DMS 273 (cell line): Measurements from ENCODE around the gene DDX3X.
"Not testable (repeated sequence)": the region's sequence is repeated elsewhere in the genome, so short reads cannot be mapped to it uniquely, and the experiment has no call there.

Experiments
- DNase-seq: peaks from one replicate; lab custom pipeline; 2025; ENCODE audit not compliant: unreplicated experiment; lab: John Stamatoyannopoulos, UW

The DDX3X gene

DNA sequence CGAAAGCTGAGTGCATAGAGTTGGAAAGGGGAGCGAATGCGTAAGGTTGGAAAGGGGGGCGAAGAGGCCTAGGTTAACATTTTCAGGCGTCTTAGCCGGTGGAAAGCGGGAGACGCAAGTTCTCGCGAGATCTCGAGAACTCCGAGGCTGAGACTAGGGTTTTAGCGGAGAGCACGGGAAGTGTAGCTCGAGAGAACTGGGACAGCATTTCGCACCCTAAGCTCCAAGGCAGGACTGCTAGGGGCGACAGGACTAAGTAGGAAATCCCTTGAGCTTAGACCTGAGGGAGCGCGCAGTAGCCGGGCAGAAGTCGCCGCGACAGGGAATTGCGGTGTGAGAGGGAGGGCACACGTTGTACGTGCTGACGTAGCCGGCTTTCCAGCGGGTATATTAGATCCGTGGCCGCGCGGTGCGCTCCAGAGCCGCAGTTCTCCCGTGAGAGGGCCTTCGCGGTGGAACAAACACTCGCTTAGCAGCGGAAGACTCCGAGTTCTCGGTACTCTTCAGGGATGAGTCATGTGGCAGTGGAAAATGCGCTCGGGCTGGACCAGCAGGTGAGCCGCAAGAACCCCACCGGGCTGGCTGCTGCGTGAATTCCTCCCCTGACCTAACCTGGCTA lies at the start of gene DDX3X:
TSS of gene DDX3X (plus strand) at position 419 of the 619 bp plus-strand sequence. CDS start at position 510, 91 bp downstream.
- peak; percentile 98 for DNase-seq

DNA sequence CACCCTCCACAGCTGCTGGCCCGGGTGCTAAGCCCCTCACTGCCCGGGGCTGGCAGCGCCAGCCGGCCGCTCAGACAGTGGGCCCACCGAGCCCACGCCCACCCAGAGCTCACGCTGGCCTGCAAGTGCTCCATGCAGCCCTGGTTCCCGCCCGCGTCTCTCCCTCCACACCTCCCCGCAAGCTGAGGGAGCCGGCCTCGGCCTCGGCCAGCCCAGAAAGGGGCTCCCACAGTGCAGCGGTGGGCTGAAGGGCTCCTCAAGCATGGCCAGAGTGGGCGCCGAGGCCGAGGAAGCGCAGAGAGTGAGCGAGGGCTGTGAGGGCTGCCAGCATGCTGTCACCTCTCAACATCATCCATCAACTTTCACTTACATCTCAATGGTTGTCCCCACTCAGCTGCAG lies 48.0 kb upstream of the DDX3X start:
- DNase-seq: not testable (repeated sequence)

DNA sequence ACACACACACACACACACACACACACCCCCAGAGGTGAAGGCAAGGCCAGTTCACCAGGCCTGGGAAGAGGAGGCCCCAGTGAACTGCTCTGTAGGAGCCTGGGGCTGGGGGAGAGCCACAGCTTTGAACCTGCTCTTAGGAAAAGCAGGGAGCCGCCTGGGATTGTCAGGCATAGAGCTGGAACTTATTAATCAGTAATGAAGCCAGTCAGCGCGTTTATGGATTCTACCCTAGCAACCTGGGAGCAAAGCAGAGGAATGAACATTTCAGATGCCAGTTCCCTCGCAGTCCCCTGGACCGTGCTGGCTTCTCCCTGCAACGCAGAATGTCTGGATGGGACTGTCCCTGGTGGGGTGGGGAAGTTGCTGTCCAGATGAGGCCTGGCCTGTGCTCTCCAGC lies 45.3 kb upstream of the DDX3X start:
- DNase-seq: no peak

DNA sequence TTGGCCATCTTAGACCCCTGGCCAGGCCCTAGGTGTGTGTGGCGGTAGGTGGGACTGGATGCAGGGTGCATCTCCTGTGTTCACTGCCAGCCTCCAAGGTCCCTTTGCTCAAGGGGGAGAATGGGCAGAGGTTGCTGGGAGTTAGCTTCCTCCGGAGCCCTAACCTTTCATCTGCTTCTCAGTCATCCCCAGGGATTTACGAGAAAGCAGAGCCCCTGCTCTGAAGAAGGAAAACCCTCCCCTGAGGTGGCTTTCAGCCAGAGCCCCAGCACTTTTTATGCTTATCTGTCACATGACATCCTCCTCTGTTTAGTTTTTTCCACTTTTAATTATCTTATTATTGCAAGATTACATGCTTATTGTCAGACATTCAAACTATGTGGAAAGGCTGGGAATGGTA lies 44.9 kb upstream of the DDX3X start:
- DNase-seq: no peak

DNA sequence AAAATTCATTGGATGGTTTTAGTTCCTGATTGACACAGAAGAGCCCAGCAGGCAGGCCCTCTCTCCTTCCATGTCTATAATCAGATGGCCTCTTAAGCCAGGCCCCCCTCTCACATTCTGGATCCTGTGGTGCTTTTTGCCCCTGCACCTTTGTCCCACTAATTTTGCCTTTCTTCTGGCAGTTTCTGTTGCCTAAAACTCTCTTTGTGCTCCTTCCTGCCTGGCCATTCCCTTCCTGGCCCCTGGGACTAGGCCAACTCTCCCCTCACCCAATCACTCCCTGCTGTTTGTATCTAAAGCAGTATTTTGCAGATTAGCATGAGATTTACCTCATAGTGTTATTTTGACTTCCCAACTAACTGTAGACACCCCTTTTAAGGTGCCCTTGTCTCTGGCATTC lies 42.7 kb upstream of the DDX3X start:
- no peak for DNase-seq

DNA sequence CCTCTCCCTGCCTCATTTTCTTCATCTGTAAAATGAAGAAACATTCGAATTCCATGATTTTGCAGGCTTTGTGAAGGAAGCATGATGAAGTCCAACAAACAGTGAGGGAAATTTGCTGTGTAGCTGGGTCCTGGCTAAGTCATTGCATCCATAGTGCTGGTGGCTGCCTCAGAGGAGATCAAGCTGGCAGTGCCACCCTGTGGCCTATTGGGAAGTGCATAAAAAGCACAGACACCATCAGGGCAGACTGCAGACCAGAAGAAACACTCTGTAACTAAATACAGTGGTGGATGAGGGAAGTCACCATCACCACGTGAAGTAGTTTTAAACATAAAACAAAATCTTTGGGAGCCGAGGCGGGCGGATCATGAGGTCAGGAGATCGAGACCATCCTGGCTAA lies 40.7 kb upstream of the DDX3X start:
- DNase-seq: peak; percentile 74

GRCh38 chrX:41300758-41301437 lies 33.1 kb upstream of the DDX3X start:
- DNase-seq: no peak

DNA sequence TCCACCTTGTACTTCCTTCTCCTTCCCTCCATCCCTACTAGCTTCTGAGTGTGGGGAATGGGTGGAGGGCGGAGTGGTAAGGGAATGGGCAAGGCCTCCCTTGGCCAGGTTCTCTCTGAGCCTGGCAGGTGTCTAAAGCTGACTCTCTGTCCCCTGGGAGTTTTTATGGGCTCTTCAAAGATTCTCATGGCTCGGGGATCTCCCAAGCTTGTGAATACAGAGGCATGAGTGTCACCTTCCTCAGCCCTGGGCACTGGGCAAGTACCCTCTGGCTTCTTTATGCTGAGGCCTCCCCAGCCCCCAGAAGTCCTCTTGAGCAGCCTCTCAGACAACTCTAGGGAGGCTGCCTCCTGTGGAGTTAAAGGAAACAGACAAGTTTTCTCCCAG lies 32.5 kb upstream of the DDX3X start:
- peak; percentile 25 for DNase-seq

- peak; percentile 27 for DNase-seq
These were observed 31.6 kb upstream of the DDX3X start for GRCh38 chrX:41302370-41302769.

- no peak for DNase-seq
These were observed 30.9 kb upstream of the DDX3X start for GRCh38 chrX:41303013-41303412.

GRCh38 chrX:41304178-41304577 lies 29.8 kb upstream of the DDX3X start:
- DNase-seq: no peak

DNA sequence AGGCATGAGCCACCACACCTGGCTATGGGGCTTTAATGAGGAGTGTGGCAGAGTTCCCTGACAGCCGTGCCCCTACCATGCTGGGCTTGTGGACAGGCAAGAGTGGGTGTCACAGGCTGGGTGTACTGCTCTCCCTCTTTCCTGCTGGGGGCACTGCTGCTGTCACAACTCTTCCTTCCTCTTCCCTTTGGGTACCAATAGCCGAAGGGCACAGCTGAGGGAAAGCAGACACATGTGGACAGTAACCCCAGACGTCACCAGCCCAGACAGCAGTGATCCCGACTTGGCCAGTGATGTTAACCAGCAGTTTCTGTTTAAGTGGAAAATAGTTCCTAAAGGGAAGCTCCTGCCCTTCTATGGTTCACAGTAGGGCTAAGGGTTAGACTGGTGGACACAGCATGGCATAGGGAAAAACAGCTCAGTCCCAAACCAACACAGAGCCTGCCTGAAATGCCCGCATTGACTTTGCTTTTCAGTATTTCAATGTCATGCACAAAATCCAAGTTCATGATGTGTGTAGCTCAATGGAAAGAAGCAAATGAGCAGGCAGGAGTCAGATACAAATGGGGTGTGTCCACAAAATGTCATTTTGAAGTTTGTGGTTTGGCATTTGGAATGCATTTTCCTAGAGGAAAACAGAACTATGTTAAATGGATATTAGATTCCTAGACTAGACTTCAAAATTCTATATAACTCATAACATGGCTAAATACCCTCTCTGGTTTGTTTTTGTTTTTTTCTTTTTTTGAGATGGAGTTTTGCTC lies 24.9 kb upstream of the DDX3X start:
- DNase-seq: no peak

DNA sequence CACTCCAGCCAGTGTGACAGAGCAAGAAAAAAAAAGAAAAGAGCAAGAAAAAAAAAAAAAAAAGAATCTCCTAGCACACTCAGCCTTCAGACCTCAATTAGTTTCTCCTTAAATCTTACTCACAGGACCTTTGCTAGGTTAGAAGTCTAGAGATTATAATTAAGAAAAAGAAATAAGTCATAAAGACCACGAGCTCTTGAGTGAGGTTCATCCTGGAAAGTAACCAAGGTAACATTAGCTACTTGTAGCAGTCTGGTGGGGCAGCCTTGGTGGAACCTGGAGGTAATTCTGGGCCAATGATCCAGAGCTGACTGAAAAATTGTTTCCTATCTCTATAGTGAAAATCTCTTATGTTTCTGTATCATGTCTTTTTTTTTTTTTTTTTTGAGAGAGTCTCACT lies 21.2 kb upstream of the DDX3X start:
- DNase-seq: no peak

GRCh38 chrX:41313419-41313818 lies 20.5 kb upstream of the DDX3X start:
- DNase-seq: no peak

DNA sequence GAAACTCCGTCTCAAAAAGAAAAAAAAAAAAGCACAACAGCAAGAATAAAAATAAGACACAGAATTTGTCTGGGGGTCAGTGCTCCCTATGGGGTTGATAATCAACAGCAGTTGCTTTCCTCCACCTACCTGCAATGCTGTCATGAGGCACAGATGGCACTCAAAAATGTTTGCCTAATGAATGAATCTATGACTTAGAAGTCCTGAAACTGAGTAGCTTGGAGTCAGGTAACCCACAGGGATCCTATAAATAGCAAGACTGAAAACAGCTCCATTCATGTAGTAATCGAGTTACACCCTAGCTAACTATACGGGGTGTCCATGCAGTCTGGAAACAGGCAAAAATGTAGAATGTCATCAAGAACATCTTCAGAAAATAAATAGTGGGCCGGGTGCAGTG lies 19.8 kb upstream of the DDX3X start:
- peak; percentile 64 for DNase-seq

DNA sequence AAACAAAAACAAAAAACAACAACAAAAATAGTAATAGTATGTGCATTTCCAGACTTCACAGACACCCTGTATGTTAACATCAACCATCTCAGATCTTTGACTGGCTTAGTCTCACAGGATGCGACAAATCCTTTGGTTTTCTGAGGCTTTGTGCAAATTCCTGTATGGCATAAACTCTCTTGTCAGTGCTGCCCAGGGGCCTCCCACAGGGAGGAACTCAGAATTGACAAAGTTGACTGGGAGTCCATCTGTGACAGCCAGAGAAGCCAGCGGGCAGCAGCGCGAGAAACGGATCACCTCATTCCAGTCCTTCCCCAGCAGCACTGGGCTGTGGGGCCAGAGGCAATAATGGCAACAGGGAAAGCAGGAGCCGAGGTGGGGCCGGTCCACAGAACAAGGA lies 19.1 kb upstream of the DDX3X start:
- DNase-seq: no peak

- not testable (repeated sequence) for DNase-seq
These were observed 17.7 kb upstream of the DDX3X start for GRCh38 chrX:41316266-41316665.

GRCh38 chrX:41317477-41318208 lies 16.3 kb upstream of the DDX3X start:
- DNase-seq: no peak

DNA sequence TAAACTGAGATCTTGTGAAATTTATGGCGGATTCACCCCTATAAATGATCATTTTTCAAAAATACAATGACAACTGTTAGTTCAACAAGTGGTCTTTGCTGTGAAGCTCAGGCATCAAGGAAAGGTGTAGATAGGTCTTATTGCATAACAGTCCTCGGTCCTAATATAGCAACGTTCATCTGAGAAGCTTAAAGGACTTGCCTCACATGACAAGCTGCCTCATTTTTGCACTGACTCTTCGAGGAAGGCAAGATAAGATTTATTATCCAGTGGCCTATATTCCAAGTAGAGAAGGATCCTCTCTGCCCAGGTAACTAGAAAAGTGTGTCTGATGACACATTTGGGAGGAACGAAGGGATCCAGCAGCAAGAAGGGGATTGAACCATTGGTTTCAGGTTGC lies 13.6 kb upstream of the DDX3X start:
- no peak for DNase-seq

DNA sequence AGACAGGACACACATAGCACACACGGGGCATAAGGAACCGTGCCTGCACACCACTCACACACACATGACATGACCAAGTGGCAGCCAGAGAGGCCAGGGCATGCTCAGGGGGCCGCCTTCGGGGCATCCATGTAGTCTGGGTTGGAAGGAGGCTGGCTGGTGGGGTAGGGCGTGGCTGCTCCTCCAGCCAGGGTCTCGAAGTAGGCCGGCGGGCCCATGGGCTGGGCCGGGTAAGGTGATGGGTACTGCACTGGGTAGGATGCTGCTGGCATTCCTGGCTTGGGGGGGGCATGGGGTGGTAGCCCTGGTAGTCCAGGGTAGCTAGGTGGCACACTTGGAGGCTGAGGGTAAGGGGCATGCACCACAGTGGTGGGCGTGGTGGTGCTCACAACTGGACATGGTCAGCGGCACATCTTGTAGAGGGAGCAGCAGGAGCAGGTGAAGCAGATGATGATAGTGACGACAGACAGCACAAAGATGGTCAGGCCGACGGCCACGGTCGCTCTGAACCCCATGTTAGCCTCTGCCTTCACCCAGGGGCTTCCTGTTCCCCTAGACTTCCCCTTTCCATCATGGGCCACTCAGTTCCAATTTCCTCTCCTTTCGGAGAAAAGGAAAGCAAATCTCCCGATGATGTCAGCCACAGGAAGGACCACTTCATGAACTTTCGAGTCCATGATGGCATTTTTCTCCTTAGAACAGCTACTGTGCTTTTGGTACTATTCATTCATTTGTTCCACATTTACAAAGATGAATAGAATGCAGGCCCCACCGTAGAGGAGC lies 10.9 kb upstream of the DDX3X start:
- no peak for DNase-seq

DNA sequence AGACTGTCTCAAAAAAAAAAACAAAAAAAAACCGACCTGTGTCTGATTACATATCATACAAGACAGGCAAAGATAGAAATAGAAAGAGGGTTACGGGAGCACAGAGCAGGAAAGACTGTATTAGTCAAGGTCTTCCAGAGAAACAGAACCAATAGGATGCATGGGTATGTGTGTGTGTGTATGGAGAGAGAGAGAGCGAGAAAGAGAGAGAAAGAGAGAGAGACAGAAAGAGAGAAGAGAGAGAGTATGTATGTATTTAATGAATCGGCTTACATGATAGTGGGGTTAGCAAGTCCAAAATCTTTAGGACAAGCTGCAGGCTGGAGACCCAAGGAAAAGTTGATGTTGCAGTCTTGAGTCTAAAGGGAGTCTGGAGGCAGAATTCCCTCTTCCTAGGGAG lies 7.5 kb upstream of the DDX3X start:
- no peak for DNase-seq
